ENCODE measurements around the gene PPP1R9B. TPM values are rescaled to one million over a fixed set of nuclear protein-coding genes. Genes with fewer than 3 reads are reported as not detected.

Gene PPP1R9B
- total RNA-seq, 1 experiment from 2014 or later = 34.8 TPM

GRCh38 chr17:50185631-50186471 is 35.4 kb upstream of the PPP1R9B start:
- BruUV-seq (replicated peaks) = no TSS peak
- TF ChIP-seq, protein P1, sequence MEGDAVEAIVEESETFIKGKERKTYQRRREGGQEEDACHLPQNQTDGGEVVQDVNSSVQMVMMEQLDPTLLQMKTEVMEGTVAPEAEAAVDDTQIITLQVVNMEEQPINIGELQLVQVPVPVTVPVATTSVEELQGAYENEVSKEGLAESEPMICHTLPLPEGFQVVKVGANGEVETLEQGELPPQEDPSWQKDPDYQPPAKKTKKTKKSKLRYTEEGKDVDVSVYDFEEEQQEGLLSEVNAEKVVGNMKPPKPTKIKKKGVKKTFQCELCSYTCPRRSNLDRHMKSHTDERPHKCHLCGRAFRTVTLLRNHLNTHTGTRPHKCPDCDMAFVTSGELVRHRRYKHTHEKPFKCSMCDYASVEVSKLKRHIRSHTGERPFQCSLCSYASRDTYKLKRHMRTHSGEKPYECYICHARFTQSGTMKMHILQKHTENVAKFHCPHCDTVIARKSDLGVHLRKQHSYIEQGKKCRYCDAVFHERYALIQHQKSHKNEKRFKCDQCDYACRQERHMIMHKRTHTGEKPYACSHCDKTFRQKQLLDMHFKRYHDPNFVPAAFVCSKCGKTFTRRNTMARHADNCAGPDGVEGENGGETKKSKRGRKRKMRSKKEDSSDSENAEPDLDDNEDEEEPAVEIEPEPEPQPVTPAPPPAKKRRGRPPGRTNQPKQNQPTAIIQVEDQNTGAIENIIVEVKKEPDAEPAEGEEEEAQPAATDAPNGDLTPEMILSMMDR (IDR thresholded peaks at IDR 0.05; ENCODE audit: unreplicated experiment) = no peak
- H3K4me3 Mint-ChIP-seq (ENCODE audit: unreplicated experiment) = no peak overlapping the region
- H3K27me3 Mint-ChIP-seq (ENCODE audit: insufficient read depth, unreplicated experiment) = no peaks in the 10 kb centered on the region
- CTCF ChIA-PET = interaction anchor here (0.5 to 2.5 kb wide), 3 partner anchors 16 to 111 kb away, joined by 3 to 7 read pairs (median 4); no protein-coding TSS in a partner anchor
- intact Hi-C loops (cut with micrococcal nuclease) = no loop called here
- peaks cover 23% of the 10 kb centered on the region for H3K4me1 Mint-ChIP-seq (ENCODE audit: insufficient read depth, unreplicated experiment)
- DNase-seq (ENCODE audit: unreplicated experiment) = no peak
- no peaks in the 10 kb centered on the region for H3K9me3 Mint-ChIP-seq (ENCODE audit: unreplicated experiment)
- peaks cover 20% of the 10 kb centered on the region for H3K36me3 Mint-ChIP-seq (ENCODE audit: insufficient read depth, unreplicated experiment)
- H3K27ac Mint-ChIP-seq (ENCODE audit: low read depth, unreplicated experiment) = no peak overlapping the region
- POLR2A ChIA-PET = no interaction called here

GRCh38 chr17:50184611-50185398 is 34.3 kb upstream of the PPP1R9B start:
- POLR2A ChIA-PET = no interaction called here
- Mint-ChIP-seq H3K27ac (ENCODE audit: low read depth, unreplicated experiment) (peak overlapping the region; percentile 84), H3K4me1 (ENCODE audit: insufficient read depth, unreplicated experiment) (peaks cover 28% of the 10 kb centered on the region), H3K36me3 (ENCODE audit: insufficient read depth, unreplicated experiment) (peaks cover 20% of the 10 kb centered on the region), H3K9me3 (ENCODE audit: unreplicated experiment) (no peaks in the 10 kb centered on the region), H3K27me3 (ENCODE audit: insufficient read depth, unreplicated experiment) (no peaks in the 10 kb centered on the region), H3K4me3 (ENCODE audit: unreplicated experiment) (peak overlapping the region; percentile 28)
- DNase-seq (ENCODE audit: unreplicated experiment) = peak; percentile 74
- BruUV-seq (replicated peaks) = no TSS peak
- TF ChIP-seq, protein P1 (IDR thresholded peaks at IDR 0.05; ENCODE audit: unreplicated experiment) = no peak
- intact Hi-C loops (cut with micrococcal nuclease) = no loop called here
- CTCF ChIA-PET = interaction anchor here (0.8 to 2.5 kb wide), 3 partner anchors 12 to 112 kb away, joined by 3 to 7 read pairs (median 4); no protein-coding TSS in a partner anchor

GRCh38 chr17:50184064-50184463 is 33.6 kb upstream of the PPP1R9B start:
- Mint-ChIP-seq H3K27me3 (ENCODE audit: insufficient read depth, unreplicated experiment) (no peaks in the 10 kb centered on the region), H3K4me3 (ENCODE audit: unreplicated experiment) (no peak overlapping the region), H3K4me1 (ENCODE audit: insufficient read depth, unreplicated experiment) (peaks cover 32% of the 10 kb centered on the region), H3K9me3 (ENCODE audit: unreplicated experiment) (no peaks in the 10 kb centered on the region), H3K36me3 (ENCODE audit: insufficient read depth, unreplicated experiment) (peaks cover 20% of the 10 kb centered on the region), H3K27ac (ENCODE audit: low read depth, unreplicated experiment) (peak overlapping the region; percentile 84)
- TF ChIP-seq, protein P1 (IDR thresholded peaks at IDR 0.05; ENCODE audit: unreplicated experiment) = no peak
- ChIA-PET POLR2A (no interaction called here), CTCF (no interaction called here)
- intact Hi-C loops (cut with micrococcal nuclease) = no loop called here
- no peak for DNase-seq (ENCODE audit: unreplicated experiment)
- no TSS peak for BruUV-seq (replicated peaks)

GRCh38 chr17:50183421-50183994 is 33.0 kb upstream of the PPP1R9B start:
- H3K4me3 Mint-ChIP-seq (ENCODE audit: unreplicated experiment) = no peak overlapping the region
- ChIA-PET CTCF (interaction anchor here (0.7 to 1.0 kb wide), 3 partner anchors 10 to 22 kb away, joined by 3 to 5 read pairs (median 3); no protein-coding TSS in a partner anchor), POLR2A (interaction anchor here (0.6 to 0.7 kb wide), 2 partner anchors 113 to 752 kb away, joined by 3 read pairs; no protein-coding TSS in a partner anchor)
- intact Hi-C loops (cut with micrococcal nuclease) = no loop called here
- no peak for DNase-seq (ENCODE audit: unreplicated experiment)
- no TSS peak for BruUV-seq (replicated peaks)
- peaks cover 37% of the 10 kb centered on the region for H3K4me1 Mint-ChIP-seq (ENCODE audit: insufficient read depth, unreplicated experiment)
- H3K36me3 Mint-ChIP-seq (ENCODE audit: insufficient read depth, unreplicated experiment) = peaks cover 20% of the 10 kb centered on the region
- peak overlapping the region; percentile 84 for H3K27ac Mint-ChIP-seq (ENCODE audit: low read depth, unreplicated experiment)
- H3K9me3 Mint-ChIP-seq (ENCODE audit: unreplicated experiment) = no peaks in the 10 kb centered on the region
- TF ChIP-seq, protein P1 (IDR thresholded peaks at IDR 0.05; ENCODE audit: unreplicated experiment) = no peak
- no peaks in the 10 kb centered on the region for H3K27me3 Mint-ChIP-seq (ENCODE audit: insufficient read depth, unreplicated experiment)
